Neuronal stem cell (in vitro differentiated cells): Measurements from ENCODE around the gene TMEM132D.
"Not testable (repeated sequence)": the region's sequence is repeated elsewhere in the genome, so short reads cannot be mapped to it uniquely, and the experiment has no call there.

ENCODE experiments used
- DNase-seq: peaks from one replicate; pipeline ENCODE4 v3.0.0-alpha.2; 2013; ENCODE audit warnings: low spot score
- H2AFZ ChIP-seq: one replicate; pipeline ENCODE4 v1.6.1; 2013; ENCODE audit warnings: mild to moderate bottlenecking, low read length, inconsistent platforms
- H2AK5ac ChIP-seq: 2 replicates; pipeline ENCODE4 v1.6.1; 2013; ENCODE audit warnings: low read depth, mild to moderate bottlenecking, inconsistent platforms, low read length, moderate library complexity, mixed read lengths
- H2BK120ac ChIP-seq: 2 replicates; pipeline ENCODE4 v1.6.1; 2013; ENCODE audit warnings: low read depth, mild to moderate bottlenecking, inconsistent platforms, low read length, moderate library complexity, mixed read lengths
- H2BK12ac ChIP-seq: one replicate; pipeline ENCODE4 v1.6.1; 2013; ENCODE audit warnings: low read length, inconsistent platforms
- H2BK15ac ChIP-seq: 2 replicates; pipeline ENCODE4 v1.6.1; 2013; ENCODE audit warnings: mild to moderate bottlenecking, low read length, inconsistent platforms, mixed read lengths
- H2BK5ac ChIP-seq: one replicate; pipeline ENCODE4 v1.6.1; 2013; ENCODE audit warnings: inconsistent platforms, mild to moderate bottlenecking, low read length, moderate library complexity
- H3K14ac ChIP-seq: one replicate; pipeline ENCODE4 v1.6.1; 2013; ENCODE audit warnings: low read length, inconsistent platforms
- H3K18ac ChIP-seq: 2 replicates; pipeline ENCODE4 v1.6.1; 2013; ENCODE audit warnings: low read length, inconsistent platforms
- H3K23ac ChIP-seq: 2 replicates; pipeline ENCODE4 v1.6.1; 2013; ENCODE audit warnings: low read depth, mild to moderate bottlenecking, mixed read lengths, low read length, inconsistent platforms; ENCODE audit not compliant: poor library complexity
- H3K27ac ChIP-seq: replicated peaks from 3 replicates; pipeline ENCODE4 v1.5.1; 2013; ENCODE audit warnings: low read length, inconsistent platforms
- H3K27me3 ChIP-seq, 3 experiments: 2 replicates each; pipeline ENCODE4 v1.6.1; 2013; ENCODE audit warnings: low read length in 3 of 3, mild to moderate bottlenecking in 2 of 3, inconsistent platforms in 1 of 3, low read depth in 1 of 3, mixed read lengths in 1 of 3, moderate library complexity in 1 of 3; ENCODE audit not compliant: control insufficient read depth in 3 of 3, insufficient read depth in 3 of 3
- H3K36me3 ChIP-seq, 2 donors: replicated peaks in 1 of 2; 2 replicates each; pipeline ENCODE4 v1.6.1; 2013; ENCODE audit warnings: low read length in 2 of 2; ENCODE audit not compliant: control insufficient read depth in 2 of 2, insufficient read depth in 2 of 2
- H3K4ac ChIP-seq: 2 replicates; pipeline ENCODE4 v1.6.1; 2013; ENCODE audit warnings: inconsistent platforms, mild to moderate bottlenecking, low read length, moderate library complexity
- H3K4me1 ChIP-seq, 2 donors: 1 replicate in 1 of 2; 2 replicates in 1 of 2; pipeline ENCODE4 v1.6.1; 2013; ENCODE audit warnings: low read length in 2 of 2, low read depth in 1 of 2; ENCODE audit not compliant: control insufficient read depth in 2 of 2, insufficient read depth in 1 of 2
- H3K4me2 ChIP-seq: one replicate; pipeline ENCODE4 v1.6.1; 2013; ENCODE audit warnings: mild to moderate bottlenecking, low read length, inconsistent platforms; ENCODE audit not compliant: insufficient read depth, poor library complexity, severe bottlenecking
- H3K4me3 ChIP-seq, 2 donors: 2 replicates each; pipeline ENCODE4 v1.5.1; 2013; ENCODE audit warnings: low read length in 2 of 2, mild to moderate bottlenecking in 2 of 2, inconsistent platforms in 1 of 2, moderate library complexity in 1 of 2
- H3K79me1 ChIP-seq: one replicate; pipeline ENCODE4 v1.6.1; 2013; ENCODE audit warnings: low read depth, mild to moderate bottlenecking, inconsistent platforms, low read length, moderate library complexity
- H3K9ac ChIP-seq: one replicate; pipeline ENCODE4 v1.6.1; 2013; ENCODE audit warnings: mild to moderate bottlenecking, low read depth, low read length, inconsistent platforms; ENCODE audit not compliant: poor library complexity
- H3K9me3 ChIP-seq, 2 donors: replicated peaks in 1 of 2; 2 replicates each; pipeline versions ENCODE3 to v1.6.1; 2013; ENCODE audit warnings: low read length in 2 of 2, mild to moderate bottlenecking in 2 of 2, inconsistent platforms in 1 of 2, low read depth in 1 of 2, mixed read lengths in 1 of 2, moderate library complexity in 1 of 2; ENCODE audit not compliant: control insufficient read depth in 2 of 2, insufficient read depth in 1 of 2
- H4K8ac ChIP-seq: one replicate; pipeline ENCODE4 v1.6.1; 2013; ENCODE audit warnings: low read depth, mild to moderate bottlenecking, inconsistent platforms, low read length, moderate library complexity
- H4K91ac ChIP-seq: one replicate; pipeline ENCODE4 v1.6.1; 2013; ENCODE audit warnings: low read length, low read depth, mild to moderate bottlenecking, inconsistent platforms; ENCODE audit not compliant: poor library complexity
- WGBS, 2 donors: extraction: QIAGEN DNeasy Blood & Tissue Kit; methylation state at CpG; one replicate each; pipeline ENCODE4 v1.1.7; 2013; ENCODE audit warnings: missing lambda C conversion rate in 2 of 2, mixed read lengths in 1 of 2; ENCODE audit not compliant: insufficient read length in 2 of 2, insufficient replicate concordance in 1 of 2; ENCODE audit errors: extremely low coverage in 2 of 2; 5-methylcytosine and 5-hydroxymethylcytosine counted together

The TMEM132D gene

DNA sequence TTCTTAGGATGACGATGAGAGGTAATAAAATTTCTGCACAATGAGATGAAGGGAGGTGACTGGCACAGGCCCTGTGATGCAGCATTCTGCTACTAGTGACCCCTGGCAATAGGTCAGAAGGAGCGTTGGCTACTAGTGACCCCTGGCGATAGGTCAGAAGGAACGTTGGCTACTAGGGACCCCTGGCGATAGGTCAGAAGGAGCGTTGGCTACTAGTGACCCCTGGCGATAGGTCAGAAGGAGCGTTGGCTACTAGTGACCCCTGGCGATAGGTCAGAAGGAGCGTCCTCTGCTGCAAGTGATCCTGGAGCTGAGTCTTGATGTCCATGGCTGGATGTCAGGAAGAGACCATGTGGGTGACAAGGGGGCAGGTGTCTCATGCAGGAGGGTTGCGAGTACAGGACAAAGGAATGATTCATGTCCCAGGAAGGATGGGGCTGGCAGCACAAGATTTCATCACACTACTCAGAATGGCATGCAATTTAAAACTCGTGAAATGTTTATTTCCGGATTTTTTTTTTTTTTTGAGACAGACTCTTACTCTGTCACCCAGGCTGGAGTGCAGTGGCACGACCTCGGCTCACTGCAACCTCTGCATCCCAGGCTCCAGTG is 365.0 kb downstream of the TMEM132D start:
- H3K9ac ChIP-seq, H3K4me2 ChIP-seq, H2BK12ac ChIP-seq, H3K4me1 ChIP-seq, H3K18ac ChIP-seq, DNase-seq, H3K79me1 ChIP-seq, H4K8ac ChIP-seq, H3K23ac ChIP-seq, H3K36me3 ChIP-seq, H3K27ac ChIP-seq, H3K9me3 ChIP-seq, H3K14ac ChIP-seq, H2BK120ac ChIP-seq, H2BK15ac ChIP-seq, H4K91ac ChIP-seq, H2AK5ac ChIP-seq, H3K4ac ChIP-seq, H3K27me3 ChIP-seq, H2BK5ac ChIP-seq, H3K4me3 ChIP-seq, H2AFZ ChIP-seq: not testable (repeated sequence)
- no CpG with 5 or more reads among the region's 15 CpGs for WGBS, 2 donors

DNA sequence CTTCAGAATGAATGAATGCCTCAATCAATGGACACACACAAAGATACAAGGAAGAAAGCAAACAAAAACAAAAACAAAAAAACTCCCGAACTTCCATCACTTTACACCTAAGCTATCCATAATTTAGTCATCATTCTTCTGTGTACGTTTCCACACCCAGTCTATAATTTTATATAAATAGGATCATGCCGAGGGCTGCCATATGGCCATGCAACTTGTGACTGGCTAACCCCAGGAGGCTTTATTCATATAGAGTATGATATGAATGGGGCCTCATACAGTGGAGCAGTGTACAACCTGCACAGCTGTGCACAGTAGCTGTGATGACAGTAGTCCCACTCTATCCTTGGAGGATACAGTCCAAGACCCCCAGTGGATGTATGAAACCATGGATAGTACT is 365.7 kb downstream of the TMEM132D start:
- no peaks in the 10 kb centered on the region for H3K36me3 ChIP-seq

DNA sequence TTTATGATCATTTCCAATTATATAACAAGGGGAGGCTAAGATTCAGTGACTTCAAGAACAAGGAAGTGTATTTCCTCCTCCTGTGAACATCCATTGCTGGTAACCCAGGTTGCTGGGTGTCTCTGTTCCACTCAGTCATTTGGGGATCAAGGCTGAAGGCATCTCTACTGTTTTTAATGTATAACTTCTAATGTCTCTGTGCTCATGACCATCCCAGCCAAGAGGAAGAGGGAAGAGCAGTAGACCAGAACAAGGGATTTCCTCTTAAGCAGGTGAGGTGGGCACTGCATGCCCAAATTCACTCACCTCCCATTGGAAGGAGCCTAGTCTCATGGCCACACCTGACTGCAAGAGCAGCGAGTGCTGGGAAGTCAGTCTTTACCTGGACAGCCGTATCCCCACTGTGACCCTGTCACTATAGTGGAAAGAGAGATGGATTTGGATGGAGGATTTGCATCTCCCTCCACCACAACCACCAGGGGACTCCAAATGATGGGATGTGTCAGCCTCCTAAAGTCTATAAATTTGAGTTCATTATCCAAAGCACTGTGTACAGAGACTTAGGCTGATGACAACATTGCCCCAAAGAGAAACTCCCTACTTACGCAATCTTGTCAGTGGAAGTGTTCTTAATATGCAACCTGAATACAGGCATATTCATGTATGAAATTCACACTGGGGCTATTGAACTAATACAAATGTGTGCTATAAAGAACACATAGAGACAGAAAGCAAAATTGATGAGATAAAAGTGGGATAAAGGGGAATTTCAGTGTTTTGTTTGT is 368.7 kb downstream of the TMEM132D start:
- Histone ChIP-seq H2BK120ac (no peak overlapping the region), H3K18ac (no peak overlapping the region), H3K4me1 (peaks cover 0 to 7% of the 10 kb centered on the region in 2 donors), H3K27me3 (peaks cover 0 to 4% (median 0%) of the 10 kb centered on the region in 3 experiments), H3K4me2 (no peak overlapping the region), H3K36me3 (no peaks in the 10 kb centered on the region), H2AFZ (no peak overlapping the region), H2AK5ac (no peak overlapping the region), H2BK15ac (no peak overlapping the region), H3K9me3 (no peaks in the 10 kb centered on the region), H2BK5ac (no peak overlapping the region), H3K27ac (no peak overlapping the region), H3K4me3 (no peak overlapping the region), H4K91ac (no peak overlapping the region), H3K14ac (no peak overlapping the region), H3K9ac (no peak overlapping the region), H4K8ac (no peak overlapping the region), H3K4ac (no peak overlapping the region), H3K23ac (no peak overlapping the region), H2BK12ac (no peak overlapping the region), H3K79me1 (no peaks in the 10 kb centered on the region)
- no CpG with 5 or more reads among the region's 3 CpGs for WGBS, 2 donors
- DNase-seq: no peak

More for the DNA sequence above, 365.7 kb downstream of the TMEM132D start:
- no peak overlapping the region for H4K8ac ChIP-seq
- no peak overlapping the region for H3K4ac ChIP-seq
- H3K23ac ChIP-seq: no peak overlapping the region
- no peak overlapping the region for H3K4me2 ChIP-seq
- no CpG with 5 or more reads among the region's 3 CpGs for WGBS, 2 donors
- no peak overlapping the region for H2BK15ac ChIP-seq
- no peaks in the 10 kb centered on the region for H3K27me3 ChIP-seq
- no peak overlapping the region for H3K18ac ChIP-seq
- no peak overlapping the region for H2BK120ac ChIP-seq
- no peak for DNase-seq
- H2AK5ac ChIP-seq: no peak overlapping the region
- H2AFZ ChIP-seq: no peak overlapping the region
- H2BK5ac ChIP-seq: no peak overlapping the region
- H3K9me3 ChIP-seq: no peaks in the 10 kb centered on the region
- H4K91ac ChIP-seq: no peak overlapping the region
- H3K4me3 ChIP-seq: no peak overlapping the region
- no peaks in the 10 kb centered on the region for H3K79me1 ChIP-seq
- H3K4me1 ChIP-seq: no peaks in the 10 kb centered on the region
- H3K27ac ChIP-seq: no peak overlapping the region
- no peak overlapping the region for H2BK12ac ChIP-seq
- H3K14ac ChIP-seq: no peak overlapping the region
- no peak overlapping the region for H3K9ac ChIP-seq

DNA sequence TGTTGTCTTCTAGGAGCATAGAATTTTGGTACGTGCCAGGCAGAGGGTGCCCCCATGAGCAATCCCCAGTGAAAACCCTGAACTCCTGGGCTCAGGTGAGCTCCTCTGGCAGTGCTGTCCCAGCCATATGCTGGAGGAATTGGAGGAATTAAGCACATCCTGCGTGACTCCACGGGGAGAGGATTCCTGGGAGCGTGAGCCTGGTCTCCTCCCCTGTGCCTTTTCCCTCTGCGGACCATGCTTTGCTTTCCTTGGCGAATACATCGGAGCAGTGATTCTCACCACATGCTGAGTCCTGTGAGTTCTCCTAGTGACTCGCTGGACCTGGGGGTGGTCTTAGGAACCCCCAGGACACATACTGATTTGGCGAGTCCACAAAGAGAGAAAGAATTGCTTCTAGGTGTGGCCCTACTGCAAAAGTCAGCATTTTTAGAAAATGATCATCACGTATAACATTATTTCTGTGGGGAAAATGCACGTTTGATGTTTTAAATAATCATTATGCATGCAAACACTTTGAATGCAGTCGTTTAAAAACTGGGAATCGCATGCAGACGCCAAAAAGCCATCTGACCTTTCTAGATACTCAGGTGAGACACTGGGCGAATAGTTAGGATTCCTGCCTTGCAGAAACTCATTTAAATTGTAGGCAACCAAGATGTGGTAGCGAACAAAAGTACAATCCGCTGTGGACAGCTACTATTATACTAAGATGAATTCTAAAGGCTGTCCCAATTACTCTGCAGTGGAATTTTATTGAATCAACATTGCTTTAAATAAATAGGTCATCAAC is 370.9 kb downstream of the TMEM132D start:
- Histone ChIP-seq H4K8ac (no peak overlapping the region), H3K4me3 (no peak overlapping the region), H3K23ac (no peak overlapping the region), H4K91ac (no peak overlapping the region), H3K27ac (no peak overlapping the region), H3K79me1 (no peaks in the 10 kb centered on the region), H2BK120ac (no peak overlapping the region), H3K9me3 (no peaks in the 10 kb centered on the region), H3K14ac (no peak overlapping the region), H2BK12ac (no peak overlapping the region), H3K4ac (no peak overlapping the region), H2BK15ac (no peak overlapping the region), H3K18ac (no peak overlapping the region), H2AK5ac (no peak overlapping the region), H2BK5ac (no peak overlapping the region), H2AFZ (no peak overlapping the region), H3K4me1 (peaks cover 0 to 7% of the 10 kb centered on the region in 2 donors), H3K27me3 (peaks cover 0 to 4% (median 0%) of the 10 kb centered on the region in 3 experiments), H3K36me3 (no peaks in the 10 kb centered on the region), H3K9ac (no peak overlapping the region), H3K4me2 (no peak overlapping the region)
- no CpG with 5 or more reads among the region's 17 CpGs for WGBS, 2 donors
- no peak for DNase-seq
